Parathyroid adenoma (tissue), 2 donors: ENCODE results near the gene PLK3.

Experiments
- H2AFZ ChIP-seq: fragments of 300-600 bp; sonication (generic); one replicate; pipeline ENCODE4 v1.7.0; 2017; ENCODE audit warnings: antibody characterized with exemption, mild to moderate bottlenecking
- H3K27ac ChIP-seq: fragments of 300-600 bp; sonication (generic); one replicate; pipeline ENCODE4 v1.7.0; 2017
- H3K27me3 ChIP-seq: fragments of 300-600 bp; sonication (generic); one replicate; pipeline ENCODE4 v1.7.0; 2017; ENCODE audit warnings: low read length; ENCODE audit not compliant: control insufficient read depth, insufficient read depth
- H3K36me3 ChIP-seq: fragments of 300-600 bp; sonication (generic); one replicate; pipeline ENCODE4 v1.7.0; 2017; ENCODE audit warnings: low read length; ENCODE audit not compliant: control insufficient read depth, insufficient read depth
- H3K4me1 ChIP-seq: fragments of 300-600 bp; sonication (generic); one replicate; pipeline ENCODE4 v1.7.0; 2017; ENCODE audit warnings: control low read depth
- H3K4me2 ChIP-seq: fragments of 300-600 bp; sonication (generic); one replicate; pipeline ENCODE4 v1.7.0; 2017; ENCODE audit warnings: low read length
- H3K4me3 ChIP-seq: fragments of 300-600 bp; sonication (generic); one replicate; pipeline ENCODE4 v1.7.0; 2017; ENCODE audit warnings: low read depth, low read length
- H3K79me2 ChIP-seq: fragments of 300-600 bp; sonication (generic); one replicate; pipeline ENCODE4 v1.7.0; 2017; ENCODE audit warnings: control low read depth
- H3K9ac ChIP-seq: fragments of 300-600 bp; sonication (generic); one replicate; pipeline ENCODE4 v1.7.0; 2017; ENCODE audit warnings: mild to moderate bottlenecking
- H3K9me3 ChIP-seq: fragments of 300-600 bp; sonication (generic); one replicate; pipeline ENCODE4 v1.7.0; 2017; ENCODE audit warnings: low read length; ENCODE audit not compliant: control insufficient read depth
- CTCF ChIP-seq: fragments of 300-600 bp; sonication (generic); IDR thresholded peaks from one replicate; pipeline ENCODE4 v1.7.0; 2017; ENCODE audit warnings: antibody characterized with exemption, mild to moderate bottlenecking
- donor health status: primary hyperparathyroidism.

Gene PLK3

GRCh38 chr1:44849575-44850132 lies 49.5 kb downstream of the PLK3 start:
- Histone ChIP-seq H3K9ac (no peak overlapping the region), H3K27me3 (no peaks in the 10 kb centered on the region), H3K9me3 (no peaks in the 10 kb centered on the region), H3K79me2 (no peaks in the 10 kb centered on the region), H2AFZ (no peak overlapping the region), H3K4me1 (no peaks in the 10 kb centered on the region), H3K27ac (no peak overlapping the region), H3K36me3 (no peaks in the 10 kb centered on the region), H3K4me2 (no peak overlapping the region), H3K4me3 (no peak overlapping the region)
- TF ChIP-seq CTCF: no peak

- Histone ChIP-seq H3K9me3 (no peaks in the 10 kb centered on the region), H3K4me3 (no peak overlapping the region), H3K27ac (no peak overlapping the region), H3K79me2 (no peaks in the 10 kb centered on the region), H3K36me3 (no peaks in the 10 kb centered on the region), H3K9ac (no peak overlapping the region), H2AFZ (no peak overlapping the region), H3K4me2 (no peak overlapping the region), H3K4me1 (no peaks in the 10 kb centered on the region), H3K27me3 (no peaks in the 10 kb centered on the region)
- no peak for TF ChIP-seq CTCF
Measured at GRCh38 chr1:44851308-44851707, 51.1 kb downstream of the PLK3 start.

- no peak overlapping the region for H3K4me2 ChIP-seq
- no peaks in the 10 kb centered on the region for H3K36me3 ChIP-seq
- no peak overlapping the region for H3K4me3 ChIP-seq
- H3K9me3 ChIP-seq: no peaks in the 10 kb centered on the region
- no peaks in the 10 kb centered on the region for H3K27me3 ChIP-seq
- no peaks in the 10 kb centered on the region for H3K79me2 ChIP-seq
- H3K27ac ChIP-seq: no peak overlapping the region
- no peak overlapping the region for H2AFZ ChIP-seq
- no peak overlapping the region for H3K9ac ChIP-seq
- no peaks in the 10 kb centered on the region for H3K4me1 ChIP-seq
- no peak for TF ChIP-seq CTCF
Measured at GRCh38 chr1:44853201-44853600, 53.0 kb downstream of the PLK3 start.

GRCh38 chr1:44854970-44855369 lies 54.8 kb downstream of the PLK3 start:
- H3K79me2 ChIP-seq: no peaks in the 10 kb centered on the region
- no peak for TF ChIP-seq CTCF
- no peak overlapping the region for H3K4me3 ChIP-seq
- no peak overlapping the region for H3K27ac ChIP-seq
- no peak overlapping the region for H3K4me2 ChIP-seq
- H3K36me3 ChIP-seq: no peaks in the 10 kb centered on the region
- H2AFZ ChIP-seq: no peak overlapping the region
- no peaks in the 10 kb centered on the region for H3K9me3 ChIP-seq
- H3K27me3 ChIP-seq: no peaks in the 10 kb centered on the region
- H3K4me1 ChIP-seq: no peaks in the 10 kb centered on the region
- H3K9ac ChIP-seq: no peak overlapping the region
